ENCODE measurements around the gene CCDC15. TPM values are rescaled to one million over a fixed set of nuclear protein-coding genes. Genes with fewer than 3 reads are reported as not detected.

CCDC15 gene
- total RNA-seq, 1 experiment from 2014 or later: 2.3 TPM

GRCh38 chr11:124937336-124937935 is 16.6 kb upstream of the CCDC15 start:
- Histone ChIP-seq H2AFZ (ENCODE audit: low read length) (no peak overlapping the region), H3K36me3 (ENCODE audit: insufficient read depth, low read length) (no peaks in the 10 kb centered on the region), H3K9ac (ENCODE audit: low read length) (no peak overlapping the region), H3K4me1 (ENCODE audit: low read length) (no peaks in the 10 kb centered on the region), H3K4me3 (ENCODE audit: low read length) (no peak overlapping the region), H3K9me3 (ENCODE audit: low read length) (no peaks in the 10 kb centered on the region), H3K27ac (ENCODE audit: low read length) (no peak overlapping the region), H4K20me1 (ENCODE audit: insufficient read depth, low read depth, low read length) (no peaks in the 10 kb centered on the region), H3K9me2 (replicated peaks; ENCODE audit: insufficient read depth, low read length) (no peaks in the 10 kb centered on the region), H3K4me2 (ENCODE audit: low read depth, low read length, poor library complexity, severe bottlenecking) (no peak overlapping the region), H3K79me2 (ENCODE audit: low read length) (no peaks in the 10 kb centered on the region), H3K27me3 (ENCODE audit: low read length) (no peaks in the 10 kb centered on the region)
- DNase-seq: no peak

GRCh38 chr11:124938206-124938765 is 15.7 kb upstream of the CCDC15 start:
- Histone ChIP-seq H2AFZ (ENCODE audit: low read length) (no peak overlapping the region), H3K9ac (ENCODE audit: low read length) (no peak overlapping the region), H3K9me3 (ENCODE audit: low read length) (no peaks in the 10 kb centered on the region), H4K20me1 (ENCODE audit: insufficient read depth, low read depth, low read length) (no peaks in the 10 kb centered on the region), H3K27ac (ENCODE audit: low read length) (no peak overlapping the region), H3K4me1 (ENCODE audit: low read length) (no peaks in the 10 kb centered on the region), H3K36me3 (ENCODE audit: insufficient read depth, low read length) (no peaks in the 10 kb centered on the region), H3K27me3 (ENCODE audit: low read length) (no peaks in the 10 kb centered on the region), H3K4me3 (ENCODE audit: low read length) (no peak overlapping the region), H3K79me2 (ENCODE audit: low read length) (no peaks in the 10 kb centered on the region), H3K4me2 (ENCODE audit: low read depth, low read length, poor library complexity, severe bottlenecking) (no peak overlapping the region), H3K9me2 (replicated peaks; ENCODE audit: insufficient read depth, low read length) (no peaks in the 10 kb centered on the region)
- DNase-seq: no peak

DNA sequence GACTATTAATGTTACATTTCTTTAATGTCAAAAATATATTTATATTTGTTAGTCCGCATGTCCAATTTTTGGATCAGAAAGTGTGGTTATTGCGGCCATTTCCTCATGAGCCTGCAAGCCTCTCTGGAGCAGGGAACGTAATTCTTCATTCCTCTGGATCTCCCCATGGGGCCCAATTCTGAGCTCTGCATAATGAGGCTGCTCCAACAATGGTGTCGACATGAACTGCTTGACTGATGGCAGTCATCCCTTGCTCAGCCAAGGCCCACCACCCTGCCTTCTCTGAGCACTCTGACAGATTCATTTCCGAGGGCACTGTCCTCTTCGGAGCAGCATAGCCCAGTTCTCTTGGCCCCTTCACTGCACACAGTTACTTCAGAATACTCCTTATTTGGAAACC is 15.0 kb upstream of the CCDC15 start:
- H4K20me1 ChIP-seq (ENCODE audit: insufficient read depth, low read depth, low read length): no peaks in the 10 kb centered on the region
- no peak for DNase-seq
- H3K9me3 ChIP-seq (ENCODE audit: low read length): no peaks in the 10 kb centered on the region
- H3K27ac ChIP-seq (ENCODE audit: low read length): no peak overlapping the region
- no peaks in the 10 kb centered on the region for H3K79me2 ChIP-seq (ENCODE audit: low read length)
- no peaks in the 10 kb centered on the region for H3K4me1 ChIP-seq (ENCODE audit: low read length)
- no peaks in the 10 kb centered on the region for H3K9me2 ChIP-seq (replicated peaks; ENCODE audit: insufficient read depth, low read length)
- no peak overlapping the region for H3K4me2 ChIP-seq (ENCODE audit: low read depth, low read length, poor library complexity, severe bottlenecking)
- no peak overlapping the region for H3K4me3 ChIP-seq (ENCODE audit: low read length)
- H3K36me3 ChIP-seq (ENCODE audit: insufficient read depth, low read length): no peaks in the 10 kb centered on the region
- H3K27me3 ChIP-seq (ENCODE audit: low read length): no peaks in the 10 kb centered on the region
- H2AFZ ChIP-seq (ENCODE audit: low read length): no peak overlapping the region
- H3K9ac ChIP-seq (ENCODE audit: low read length): no peak overlapping the region

DNA sequence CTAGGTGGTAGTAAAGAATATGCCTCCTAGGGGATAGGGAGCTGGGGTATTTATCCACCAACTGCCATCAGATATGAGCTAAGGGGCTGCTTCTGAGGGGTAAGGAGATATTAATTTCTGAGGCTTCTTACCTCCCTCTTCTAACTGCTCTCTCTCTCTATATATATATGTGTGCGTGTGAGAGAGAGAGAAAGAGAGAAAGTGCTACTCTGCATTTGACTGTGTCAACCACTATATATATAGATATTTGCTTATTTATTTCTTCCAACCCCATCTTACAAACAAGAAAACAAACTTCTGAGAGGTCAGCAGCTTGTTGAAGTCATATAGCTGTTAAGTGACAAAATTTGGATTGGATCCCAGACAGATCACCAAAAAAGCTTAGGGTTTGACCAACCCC is 12.3 kb upstream of the CCDC15 start:
- Histone ChIP-seq H3K36me3 (ENCODE audit: insufficient read depth, low read length) (no peaks in the 10 kb centered on the region), H4K20me1 (ENCODE audit: insufficient read depth, low read depth, low read length) (no peaks in the 10 kb centered on the region), H3K9me2 (replicated peaks; ENCODE audit: insufficient read depth, low read length) (no peaks in the 10 kb centered on the region), H3K79me2 (ENCODE audit: low read length) (no peaks in the 10 kb centered on the region), H3K4me1 (ENCODE audit: low read length) (no peaks in the 10 kb centered on the region), H3K27me3 (ENCODE audit: low read length) (no peaks in the 10 kb centered on the region), H3K9me3 (ENCODE audit: low read length) (no peaks in the 10 kb centered on the region), H3K9ac (ENCODE audit: low read length) (no peak overlapping the region), H3K4me3 (ENCODE audit: low read length) (no peak overlapping the region), H3K27ac (ENCODE audit: low read length) (no peak overlapping the region), H3K4me2 (ENCODE audit: low read depth, low read length, poor library complexity, severe bottlenecking) (no peak overlapping the region), H2AFZ (ENCODE audit: low read length) (no peak overlapping the region)
- no peak for DNase-seq

DNA sequence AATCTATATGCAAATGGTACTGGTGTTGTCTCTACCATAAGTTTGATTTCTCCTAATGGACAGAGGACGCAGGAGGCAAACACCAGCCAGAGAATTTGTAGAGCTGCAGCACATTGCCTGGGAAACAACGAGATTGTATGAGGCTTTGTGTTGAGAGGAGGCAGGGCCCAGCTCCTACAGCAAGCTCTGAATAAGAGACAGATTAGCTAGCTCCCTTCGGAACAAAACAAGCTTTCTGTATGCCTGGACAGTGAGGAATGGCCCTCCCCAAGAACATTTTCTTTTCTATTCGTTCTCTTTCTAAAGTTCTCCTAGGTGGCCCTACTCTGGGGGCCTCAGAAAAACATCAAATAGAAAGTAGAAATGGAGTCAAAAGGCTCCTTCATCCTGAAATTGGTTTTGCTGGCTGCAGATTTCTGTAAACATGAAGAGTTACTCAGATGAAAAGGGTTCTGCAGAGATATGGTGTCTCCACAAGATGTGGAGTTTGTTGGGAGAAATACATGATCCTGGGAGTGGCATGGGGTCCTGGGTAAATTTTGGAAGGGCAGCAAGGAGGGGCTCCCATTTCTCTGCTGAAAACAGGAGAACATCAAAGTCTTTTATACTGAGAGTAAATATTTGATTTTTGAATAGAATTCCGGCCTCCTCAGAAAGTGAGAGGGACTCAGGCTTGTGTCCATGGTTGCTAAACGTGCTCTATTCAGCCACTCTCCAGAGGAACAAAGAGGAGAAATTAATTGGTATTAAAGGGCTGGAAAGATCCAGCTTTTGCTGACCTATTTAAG is 11.3 kb upstream of the CCDC15 start:
- Histone ChIP-seq H3K27ac (ENCODE audit: low read length) (no peak overlapping the region), H4K20me1 (ENCODE audit: insufficient read depth, low read depth, low read length) (no peaks in the 10 kb centered on the region)

GRCh38 chr11:124943254-124943616 is 10.8 kb upstream of the CCDC15 start:
- Histone ChIP-seq H4K20me1 (ENCODE audit: insufficient read depth, low read depth, low read length) (no peaks in the 10 kb centered on the region), H2AFZ (ENCODE audit: low read length) (no peak overlapping the region), H3K9me2 (replicated peaks; ENCODE audit: insufficient read depth, low read length) (no peaks in the 10 kb centered on the region), H3K4me3 (ENCODE audit: low read length) (no peak overlapping the region), H3K79me2 (ENCODE audit: low read length) (no peaks in the 10 kb centered on the region), H3K4me2 (ENCODE audit: low read depth, low read length, poor library complexity, severe bottlenecking) (no peak overlapping the region), H3K36me3 (ENCODE audit: insufficient read depth, low read length) (no peaks in the 10 kb centered on the region), H3K4me1 (ENCODE audit: low read length) (no peaks in the 10 kb centered on the region), H3K9me3 (ENCODE audit: low read length) (no peaks in the 10 kb centered on the region), H3K27me3 (ENCODE audit: low read length) (no peaks in the 10 kb centered on the region), H3K27ac (ENCODE audit: low read length) (no peak overlapping the region), H3K9ac (ENCODE audit: low read length) (no peak overlapping the region)
- DNase-seq: no peak

More for the DNA sequence above, 11.3 kb upstream of the CCDC15 start:
- Histone ChIP-seq H3K36me3 (ENCODE audit: insufficient read depth, low read length) (no peaks in the 10 kb centered on the region), H3K79me2 (ENCODE audit: low read length) (no peaks in the 10 kb centered on the region), H3K4me1 (ENCODE audit: low read length) (no peaks in the 10 kb centered on the region), H3K4me2 (ENCODE audit: low read depth, low read length, poor library complexity, severe bottlenecking) (no peak overlapping the region), H3K9ac (ENCODE audit: low read length) (no peak overlapping the region), H3K9me3 (ENCODE audit: low read length) (no peaks in the 10 kb centered on the region), H3K9me2 (replicated peaks; ENCODE audit: insufficient read depth, low read length) (no peaks in the 10 kb centered on the region), H2AFZ (ENCODE audit: low read length) (no peak overlapping the region), H3K4me3 (ENCODE audit: low read length) (no peak overlapping the region), H3K27me3 (ENCODE audit: low read length) (no peaks in the 10 kb centered on the region)
- no peak for DNase-seq

DNA sequence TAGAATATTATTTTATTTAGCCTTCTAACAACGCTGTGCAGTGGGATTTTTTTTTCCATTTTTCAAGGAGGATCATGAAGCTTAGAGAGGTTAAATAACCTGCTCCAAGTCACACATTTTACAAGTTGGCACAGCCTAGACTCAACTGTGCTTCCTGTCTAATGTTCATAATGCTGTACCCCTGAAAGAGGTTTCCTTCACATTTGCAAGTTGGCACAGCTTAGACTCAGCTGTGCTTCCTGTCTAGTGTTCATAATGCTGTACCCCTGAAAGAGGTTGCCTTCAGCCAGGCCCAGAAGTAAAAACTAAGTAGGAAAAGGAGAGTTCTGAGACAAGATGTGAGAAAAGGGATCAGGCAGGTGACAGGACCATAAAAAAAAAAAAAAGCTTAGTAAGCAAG is 10.3 kb upstream of the CCDC15 start:
- H3K4me1 ChIP-seq (ENCODE audit: low read length): no peaks in the 10 kb centered on the region
- no peak overlapping the region for H3K27ac ChIP-seq (ENCODE audit: low read length)
- DNase-seq: no peak
- H3K9me2 ChIP-seq (replicated peaks; ENCODE audit: insufficient read depth, low read length): no peaks in the 10 kb centered on the region
- no peak overlapping the region for H3K4me3 ChIP-seq (ENCODE audit: low read length)
- H4K20me1 ChIP-seq (ENCODE audit: insufficient read depth, low read depth, low read length): no peaks in the 10 kb centered on the region
- H2AFZ ChIP-seq (ENCODE audit: low read length): no peak overlapping the region
- H3K9ac ChIP-seq (ENCODE audit: low read length): no peak overlapping the region
- no peaks in the 10 kb centered on the region for H3K27me3 ChIP-seq (ENCODE audit: low read length)
- no peaks in the 10 kb centered on the region for H3K36me3 ChIP-seq (ENCODE audit: insufficient read depth, low read length)
- H3K9me3 ChIP-seq (ENCODE audit: low read length): no peaks in the 10 kb centered on the region
- no peak overlapping the region for H3K4me2 ChIP-seq (ENCODE audit: low read depth, low read length, poor library complexity, severe bottlenecking)
- H3K79me2 ChIP-seq (ENCODE audit: low read length): no peaks in the 10 kb centered on the region

GRCh38 chr11:124944565-124944964 is 9.4 kb upstream of the CCDC15 start:
- no peak overlapping the region for H2AFZ ChIP-seq (ENCODE audit: low read length)
- DNase-seq: no peak
- H3K4me3 ChIP-seq (ENCODE audit: low read length): no peak overlapping the region
- H3K36me3 ChIP-seq (ENCODE audit: insufficient read depth, low read length): no peaks in the 10 kb centered on the region
- H3K27ac ChIP-seq (ENCODE audit: low read length): no peak overlapping the region
- H3K4me1 ChIP-seq (ENCODE audit: low read length): no peaks in the 10 kb centered on the region
- no peaks in the 10 kb centered on the region for H3K9me2 ChIP-seq (replicated peaks; ENCODE audit: insufficient read depth, low read length)
- H3K79me2 ChIP-seq (ENCODE audit: low read length): no peaks in the 10 kb centered on the region
- H4K20me1 ChIP-seq (ENCODE audit: insufficient read depth, low read depth, low read length): no peaks in the 10 kb centered on the region
- no peaks in the 10 kb centered on the region for H3K9me3 ChIP-seq (ENCODE audit: low read length)
- H3K9ac ChIP-seq (ENCODE audit: low read length): no peak overlapping the region
- H3K4me2 ChIP-seq (ENCODE audit: low read depth, low read length, poor library complexity, severe bottlenecking): no peak overlapping the region
- H3K27me3 ChIP-seq (ENCODE audit: low read length): no peaks in the 10 kb centered on the region

Data from Karpas-422 (cell line).